BLaER1 treated with 17β-estradiol and CSF1 and Interleukin-3, amounts not matched to agents 10 nM and 100 nM (cell line): ENCODE results near the gene OBSCN.
A peak's percentile ranks its signal among the peaks of the same experiment; 100 is the strongest.

Source experiments
- H3K27ac ChIP-seq, 11 experiments: shearing (Covaris generic); formaldehyde crosslinking; 2 replicates each; pipeline ENCODE4 v1.8.1; 2022
- H3K27me3 ChIP-seq, 11 experiments: shearing (Covaris generic); formaldehyde crosslinking; 2 replicates each; pipeline ENCODE4 v1.8.1; 2022
- H3K36me3 ChIP-seq, 11 experiments: shearing (Covaris generic); formaldehyde crosslinking; 2 replicates each; pipeline ENCODE4 v1.8.1; 2022
- H3K4me1 ChIP-seq, 10 experiments: shearing (Covaris generic); formaldehyde crosslinking; 2 replicates each; pipeline ENCODE4 v1.8.1; 2022
- H3K4me2 ChIP-seq, 11 experiments: shearing (Covaris generic); formaldehyde crosslinking; 2 replicates each; pipeline ENCODE4 v1.8.1; 2022
- H3K4me3 ChIP-seq, 10 experiments: shearing (Covaris generic); formaldehyde crosslinking; 2 replicates each; pipeline ENCODE4 v1.8.1; 2022
- H3K9ac ChIP-seq, 11 experiments: shearing (Covaris generic); formaldehyde crosslinking; 2 replicates each; pipeline ENCODE4 v1.8.1; 2022
- H3K9me3 ChIP-seq, 11 experiments: shearing (Covaris generic); formaldehyde crosslinking; replicated peaks in 1 of 11; 2 replicates each; pipeline ENCODE4 v1.8.1; 2022
- H4K20me1 ChIP-seq, 11 experiments: shearing (Covaris generic); formaldehyde crosslinking; 2 replicates each; pipeline ENCODE4 v1.8.1; 2022
- Cebpa-rat ChIP-seq, 11 experiments: shearing (Covaris generic); IDR thresholded peaks; 2 replicates each; pipeline ENCODE4 v1.8.1; 2022

The OBSCN gene

GRCh38 chr1:228270032-228270431 lies 62.2 kb downstream of the OBSCN start:
- Histone ChIP-seq H3K27ac (no peak overlapping the region), H4K20me1 (peaks cover 0 to 41% (median 11%) of the 10 kb centered on the region in 11 experiments; a peak in 7 of 22 replicates), H3K9ac (no peak overlapping the region), H3K4me1 (peaks cover 0 to 15% (median 6%) of the 10 kb centered on the region in 10 experiments; a peak in 14 of 20 replicates), H3K4me2 (no peak overlapping the region), H3K36me3 (peaks cover 0 to 48% (median 15%) of the 10 kb centered on the region in 11 experiments; a peak in 14 of 22 replicates), H3K27me3 (no peaks in the 10 kb centered on the region), H3K9me3 (no peaks in the 10 kb centered on the region), H3K4me3 (no peak overlapping the region)
- TF ChIP-seq Cebpa-rat (IDR thresholded peaks at IDR 0.05) = no peak

- Histone ChIP-seq H3K27me3 (no peaks in the 10 kb centered on the region), H4K20me1 (peaks cover 0 to 41% (median 12%) of the 10 kb centered on the region in 11 experiments; a peak in 7 of 22 replicates), H3K9ac (no peak overlapping the region), H3K4me1 (peaks cover 5 to 25% (median 19%) of the 10 kb centered on the region in 10 experiments; a peak in 19 of 20 replicates), H3K4me3 (no peak overlapping the region), H3K4me2 (no peak overlapping the region), H3K27ac (no peak overlapping the region), H3K9me3 (no peaks in the 10 kb centered on the region), H3K36me3 (peaks cover 0 to 47% (median 15%) of the 10 kb centered on the region in 11 experiments; a peak in 14 of 22 replicates)
- no peak for TF ChIP-seq Cebpa-rat (IDR thresholded peaks at IDR 0.05)
Observed at GRCh38 chr1:228271701-228272251, 63.9 kb downstream of the OBSCN start.

GRCh38 chr1:228272331-228272791 lies 64.5 kb downstream of the OBSCN start:
- peaks cover 0 to 42% (median 14%) of the 10 kb centered on the region in 11 experiments; a peak in 11 of 22 replicates for H3K36me3 ChIP-seq
- peaks cover 5 to 31% (median 22%) of the 10 kb centered on the region in 10 experiments; a peak in 19 of 20 replicates for H3K4me1 ChIP-seq
- no peak overlapping the region for H3K4me3 ChIP-seq
- H4K20me1 ChIP-seq = peaks cover 0 to 41% (median 12%) of the 10 kb centered on the region in 11 experiments; a peak in 7 of 22 replicates
- no peak overlapping the region for H3K4me2 ChIP-seq
- no peak for TF ChIP-seq Cebpa-rat (IDR thresholded peaks at IDR 0.05)
- H3K27ac ChIP-seq = no peak overlapping the region
- H3K9me3 ChIP-seq = no peaks in the 10 kb centered on the region
- no peak overlapping the region for H3K9ac ChIP-seq
- no peaks in the 10 kb centered on the region for H3K27me3 ChIP-seq

GRCh38 chr1:228272831-228273571 lies 65.2 kb downstream of the OBSCN start:
- H3K27ac ChIP-seq = no peak overlapping the region

GRCh38 chr1:228273720-228274451 lies 66.0 kb downstream of the OBSCN start:
- Histone ChIP-seq H3K4me2 (no peak overlapping the region; a peak in 2 of 22 replicates), H4K20me1 (peaks cover 0 to 36% (median 12%) of the 10 kb centered on the region in 11 experiments; a peak in 7 of 22 replicates), H3K4me3 (no peak overlapping the region), H3K27ac (no peak overlapping the region), H3K9me3 (no peaks in the 10 kb centered on the region), H3K36me3 (peaks cover 0 to 36% (median 11%) of the 10 kb centered on the region in 11 experiments; a peak in 12 of 22 replicates), H3K9ac (no peak overlapping the region), H3K27me3 (no peaks in the 10 kb centered on the region), H3K4me1 (peaks cover 5 to 27% (median 22%) of the 10 kb centered on the region in 10 experiments; a peak in 19 of 20 replicates)
- TF ChIP-seq Cebpa-rat (IDR thresholded peaks at IDR 0.05) = no peak

More at GRCh38 chr1:228272831-228273571, 65.2 kb downstream of the OBSCN start:
- Histone ChIP-seq H3K9me3 (no peaks in the 10 kb centered on the region), H3K27me3 (no peaks in the 10 kb centered on the region), H4K20me1 (peaks cover 0 to 39% (median 12%) of the 10 kb centered on the region in 11 experiments; a peak in 7 of 22 replicates), H3K4me1 (peaks cover 5 to 29% (median 22%) of the 10 kb centered on the region in 10 experiments; a peak in 19 of 20 replicates), H3K9ac (no peak overlapping the region), H3K4me3 (no peak overlapping the region), H3K36me3 (peaks cover 0 to 39% (median 12%) of the 10 kb centered on the region in 11 experiments; a peak in 11 of 22 replicates), H3K4me2 (no peak overlapping the region)
- no peak for TF ChIP-seq Cebpa-rat (IDR thresholded peaks at IDR 0.05)

GRCh38 chr1:228274452-228275178 lies 66.8 kb downstream of the OBSCN start:
- peaks cover 5 to 27% (median 22%) of the 10 kb centered on the region in 10 experiments; a peak in 19 of 20 replicates for H3K4me1 ChIP-seq
- H3K9ac ChIP-seq = peak overlapping the region in 9 of 11 experiments; percentile 74 to 88 (median 81); a peak in 17 of 22 replicates
- peaks cover 0 to 43% (median 19%) of the 10 kb centered on the region in 11 experiments; a peak in 14 of 22 replicates for H3K36me3 ChIP-seq
- H4K20me1 ChIP-seq = peaks cover 0 to 36% (median 12%) of the 10 kb centered on the region in 11 experiments; a peak in 7 of 22 replicates
- peak overlapping the region; percentile 76 to 99 (median 96) for H3K4me2 ChIP-seq
- peak overlapping the region in 5 of 11 experiments; percentile 70 to 84 (median 81); a peak in 7 of 22 replicates for H3K27ac ChIP-seq
- no peaks in the 10 kb centered on the region for H3K9me3 ChIP-seq
- TF ChIP-seq Cebpa-rat (IDR thresholded peaks at IDR 0.05) = no peak
- H3K27me3 ChIP-seq = no peaks in the 10 kb centered on the region
- peak overlapping the region in 8 of 10 experiments; percentile 58 to 83 (median 69); a peak in 15 of 20 replicates for H3K4me3 ChIP-seq

GRCh38 chr1:228275179-228275429 lies 67.3 kb downstream of the OBSCN start:
- Histone ChIP-seq H3K4me3 (peak overlapping the region; percentile 58 to 83 (median 68)), H3K4me1 (peaks cover 5 to 27% (median 22%) of the 10 kb centered on the region in 10 experiments; a peak in 19 of 20 replicates), H3K27ac (peak overlapping the region in 9 of 11 experiments; percentile 68 to 84 (median 73); a peak in 18 of 22 replicates), H3K27me3 (no peaks in the 10 kb centered on the region), H3K4me2 (peak overlapping the region; percentile 76 to 99 (median 96)), H3K36me3 (peaks cover 0 to 48% (median 24%) of the 10 kb centered on the region in 11 experiments; a peak in 17 of 22 replicates), H3K9ac (peak overlapping the region; percentile 73 to 88 (median 81)), H3K9me3 (no peaks in the 10 kb centered on the region), H4K20me1 (peaks cover 0 to 39% (median 12%) of the 10 kb centered on the region in 11 experiments; a peak in 7 of 22 replicates)
- TF ChIP-seq Cebpa-rat (IDR thresholded peaks at IDR 0.05) = no peak
